H1 (cell line): ENCODE measurements around the gene SLIT3. TPM values are rescaled to one million over a fixed set of nuclear protein-coding genes. Genes with fewer than 3 reads are reported as not detected.

Experiments used
- CTCF ChIA-PET: fragments of 300-600 bp; sonication (Branson Sonifier 250); formaldehyde crosslinking; loops from one replicate; lab custom pipeline; 2021; ENCODE audit not compliant: partially characterized antibody; lab: Charles Lee
- POLR2A ChIA-PET: fragments of 300-600 bp; sonication (Branson Sonifier 250); formaldehyde crosslinking; loops from one replicate; lab custom pipeline; 2021; ENCODE audit warnings: inconsistent platforms; ENCODE audit not compliant: partially characterized antibody; lab: Charles Lee
- DNase-seq, 2 experiments: peaks; one replicate each; pipeline versions ENCODE4 v3.0.0 to v3.0.0-alpha.2; 2010 to 2022; ENCODE audit warnings: low spot score in 2 of 2, low read depth in 1 of 2, mixed read lengths in 1 of 2
- FAIRE-seq: peaks from 2 replicates; lab custom pipeline; 2011; peaks lifted over from hg19 to GRCh38; lab: Jason Lieb, UNC
- H2AFZ ChIP-seq: 2 replicates; pipeline ENCODE4 v1.8.1; 2012; ENCODE audit warnings: low read length, inconsistent platforms
- H2AK5ac ChIP-seq: 2 replicates; pipeline ENCODE4 v1.6.1; 2013; ENCODE audit warnings: low read depth, low read length
- H2BK120ac ChIP-seq: replicated peaks from 2 replicates; pipeline ENCODE3; 2013; ENCODE audit warnings: low read depth, low read length, inconsistent platforms
- H2BK12ac ChIP-seq: 2 replicates; pipeline ENCODE4 v1.6.1; 2013; ENCODE audit warnings: low read depth, low read length
- H2BK15ac ChIP-seq: 2 replicates; pipeline ENCODE4 v1.6.1; 2013; ENCODE audit warnings: low read length
- H2BK20ac ChIP-seq: 2 replicates; pipeline ENCODE4 v1.6.1; 2013; ENCODE audit warnings: low read length
- H2BK5ac ChIP-seq: 2 replicates; pipeline ENCODE4 v1.6.1; 2013; ENCODE audit warnings: low read depth, low read length
- H3K14ac ChIP-seq: 2 replicates; pipeline ENCODE4 v1.6.1; 2013; ENCODE audit warnings: inconsistent platforms; ENCODE audit not compliant: insufficient read length
- H3K18ac ChIP-seq: 2 replicates; pipeline ENCODE4 v1.6.1; 2013; ENCODE audit warnings: low read length; ENCODE audit errors: extremely low read depth
- H3K23ac ChIP-seq: 2 replicates; pipeline ENCODE4 v1.6.1; 2013; ENCODE audit warnings: inconsistent platforms; ENCODE audit not compliant: insufficient read length
- H3K23me2 ChIP-seq: 2 replicates; pipeline ENCODE4 v1.6.1; 2013; ENCODE audit warnings: low read depth, low read length
- H3K27ac ChIP-seq: 2 replicates; pipeline ENCODE4 v1.6.1; 2011; ENCODE audit warnings: low read depth, low read length, inconsistent platforms
- H3K27me3 ChIP-seq, 4 experiments: replicated peaks in 1 of 4; 1 replicate in 1 of 4; 2 replicates in 3 of 4; pipeline versions ENCODE4 v1.6.1 to v1.8.1; 2011 to 2013; ENCODE audit warnings: low read length in 3 of 4, mild to moderate bottlenecking in 3 of 4, inconsistent platforms in 2 of 4, mixed read lengths in 2 of 4, moderate library complexity in 1 of 4; ENCODE audit not compliant: control insufficient read depth in 3 of 4, insufficient read depth in 3 of 4; ENCODE audit errors: extremely low read depth in 1 of 4
- H3K36me3 ChIP-seq, 4 experiments: 2 replicates each; pipeline versions ENCODE4 v1.6.1 to v1.8.1; 2011 to 2013; ENCODE audit warnings: mild to moderate bottlenecking in 4 of 4, low read length in 3 of 4, moderate library complexity in 2 of 4, control low read depth in 1 of 4, inconsistent platforms in 1 of 4; ENCODE audit not compliant: insufficient read depth in 4 of 4, control insufficient read depth in 2 of 4
- H3K4ac ChIP-seq: replicated peaks from 2 replicates; pipeline ENCODE3; 2013; ENCODE audit warnings: low read length, low read depth, mixed read lengths, inconsistent platforms; ENCODE audit not compliant: insufficient read length
- H3K4me1 ChIP-seq, 4 experiments: replicated peaks in 1 of 4; 1 replicate in 1 of 4; 2 replicates in 3 of 4; pipeline versions ENCODE4 v1.6.1 to v1.8.1; 2011 to 2013; ENCODE audit warnings: low read length in 3 of 4, inconsistent platforms in 2 of 4, mixed read lengths in 1 of 4; ENCODE audit not compliant: insufficient read depth in 4 of 4, control insufficient read depth in 3 of 4
- H3K4me2 ChIP-seq, 2 experiments: 2 replicates each; pipeline versions ENCODE4 v1.6.1 to v1.8.1; 2011 to 2013; ENCODE audit warnings: low read depth in 2 of 2, low read length in 2 of 2, control low read depth in 1 of 2, inconsistent platforms in 1 of 2, mild to moderate bottlenecking in 1 of 2; ENCODE audit not compliant: insufficient read depth in 1 of 2
- H3K4me3 ChIP-seq, 4 experiments: fragments of 200-600, 300-600 bp in 1 of 4; sonication (generic), shearing (Covaris generic), sonication (Bioruptor Twin) in 1 of 4; 2 replicates each; pipeline versions ENCODE4 v1.5.1 to v1.8.1; 2011 to 2016; ENCODE audit warnings: low read length in 4 of 4, low read depth in 3 of 4, control low read depth in 2 of 4, inconsistent platforms in 2 of 4, mild to moderate bottlenecking in 2 of 4, mixed read lengths in 1 of 4, moderate library complexity in 1 of 4; ENCODE audit not compliant: insufficient read depth in 2 of 4; ENCODE audit errors: extremely low read depth in 1 of 4
- H3K56ac ChIP-seq: replicated peaks from 2 replicates; pipeline ENCODE3; 2013; ENCODE audit warnings: low read depth, mild to moderate bottlenecking, mixed read lengths, low read length, inconsistent platforms; ENCODE audit not compliant: insufficient read length
- H3K79me1 ChIP-seq: 2 replicates; pipeline ENCODE4 v1.6.1; 2013; ENCODE audit warnings: low read depth, low read length, control low read depth
- H3K79me2 ChIP-seq, 2 experiments: 2 replicates each; pipeline versions ENCODE4 v1.6.1 to v1.8.1; 2012 to 2013; ENCODE audit warnings: low read length in 2 of 2, mild to moderate bottlenecking in 2 of 2, inconsistent platforms in 1 of 2; ENCODE audit not compliant: insufficient read depth in 2 of 2, control insufficient read depth in 1 of 2
- H3K9ac ChIP-seq, 4 experiments: replicated peaks in 1 of 4; 1 replicate in 1 of 4; 2 replicates in 3 of 4; pipeline versions ENCODE4 v1.6.1 to v1.8.1; 2011 to 2013; ENCODE audit warnings: low read depth in 3 of 4, low read length in 3 of 4, control low read depth in 2 of 4, mild to moderate bottlenecking in 2 of 4, moderate library complexity in 2 of 4, inconsistent platforms in 1 of 4; ENCODE audit errors: extremely low read depth in 1 of 4
- H3K9me3 ChIP-seq, 2 experiments: 2 replicates each; pipeline versions ENCODE4 v1.6.1 to v1.8.1; 2012 to 2013; ENCODE audit warnings: mild to moderate bottlenecking in 2 of 2, moderate library complexity in 2 of 2, control low read depth in 1 of 2, inconsistent platforms in 1 of 2, low read depth in 1 of 2, low read length in 1 of 2, mixed read lengths in 1 of 2; ENCODE audit not compliant: insufficient read depth in 2 of 2
- H4K20me1 ChIP-seq, 2 experiments: replicated peaks in 1 of 2; 2 replicates each; pipeline versions ENCODE3 to v1.8.1; 2011 to 2013; ENCODE audit warnings: inconsistent platforms in 2 of 2, low read length in 2 of 2, mild to moderate bottlenecking in 1 of 2; ENCODE audit not compliant: insufficient read depth in 2 of 2, control insufficient read depth in 1 of 2
- H4K5ac ChIP-seq: 2 replicates; pipeline ENCODE4 v1.6.1; 2013; ENCODE audit warnings: low read length, low read depth, mixed read lengths, inconsistent platforms; ENCODE audit not compliant: insufficient read length
- H4K8ac ChIP-seq: 2 replicates; pipeline ENCODE4 v1.8.0; 2013; ENCODE audit warnings: mild to moderate bottlenecking, moderate library complexity, low read length, inconsistent platforms; ENCODE audit not compliant: insufficient read depth; ENCODE audit errors: extremely low read depth
- H4K91ac ChIP-seq: replicated peaks from 2 replicates; pipeline ENCODE3; 2013; ENCODE audit warnings: low read length, mixed read lengths, inconsistent platforms; ENCODE audit not compliant: insufficient read length
- BACH1 ChIP-seq: IDR thresholded peaks from 2 replicates; pipeline ENCODE4 v1.6.1; 2012; ENCODE audit warnings: low read length, improper control_type of control experiment
- CREB1 ChIP-seq: IDR thresholded peaks from 2 replicates; pipeline ENCODE4 v1.6.1; 2012; ENCODE audit warnings: inconsistent platforms
- KDM1A ChIP-seq: fragments of 200-600, 300-600 bp; sonication (generic); IDR thresholded peaks from 2 replicates; pipeline ENCODE4 v1.7.1; 2016; ENCODE audit warnings: mild to moderate bottlenecking, low read length, borderline replicate concordance
- KDM5A ChIP-seq: fragments of 200-600 bp; IDR thresholded peaks from 2 replicates; pipeline ENCODE4 v1.7.1; 2012; ENCODE audit warnings: mild to moderate bottlenecking, low read length, inconsistent platforms, mixed read lengths
- NANOG ChIP-seq: IDR thresholded peaks from 2 replicates; pipeline ENCODE4 v1.6.1; 2011; ENCODE audit warnings: low read length, low read depth, mild to moderate bottlenecking, inconsistent platforms; ENCODE audit not compliant: insufficient read depth, poor library complexity, severe bottlenecking
- POU5F1 ChIP-seq: IDR thresholded peaks from 2 replicates; pipeline ENCODE4 v1.6.1; 2011; ENCODE audit warnings: low read depth, mild to moderate bottlenecking, low read length, moderate library complexity
- RFX5 ChIP-seq: IDR thresholded peaks from 2 replicates; pipeline ENCODE4 v1.6.1; 2011; ENCODE audit warnings: low read depth, low read length, improper control_type of control experiment, borderline replicate concordance
- RNF2 ChIP-seq: fragments of 200-900, 300-1000 bp; sonication (generic); IDR thresholded peaks from 2 replicates; pipeline ENCODE4 v1.7.1; 2016; ENCODE audit warnings: borderline replicate concordance, low read depth, mild to moderate bottlenecking, antibody characterized with exemption, low read length; ENCODE audit not compliant: poor library complexity, severe bottlenecking; ENCODE audit errors: missing control alignments
- SP1 ChIP-seq: IDR thresholded peaks from 2 replicates; pipeline ENCODE4 v1.6.1; 2011; ENCODE audit warnings: low read depth, low read length
- TCF12 ChIP-seq: IDR thresholded peaks from 2 replicates; pipeline ENCODE4 v1.6.1; 2011; ENCODE audit warnings: low read depth, mild to moderate bottlenecking, low read length
- WGBS, 2 experiments: shearing (Covaris generic) in 1 of 2; methylation state at CpG; one replicate each; pipeline versions ENCODE4 v1.1.6 to v1.1.7; 2013 to 2015; ENCODE audit warnings: low lambda C conversion rate in 2 of 2, mixed read lengths in 2 of 2, inconsistent platforms in 1 of 2, low coverage in 1 of 2, missing lambda C conversion rate in 1 of 2; ENCODE audit not compliant: insufficient replicate concordance in 2 of 2, insufficient coverage in 1 of 2, insufficient read length in 1 of 2; ENCODE audit errors: extremely low coverage in 1 of 2, missing lambda C conversion rate in 1 of 2; 5-methylcytosine and 5-hydroxymethylcytosine counted together
- polyA plus RNA-seq, 7 experiments: library from polyadenylated mRNA; depleted of rRNA in 3 of 7; stranded (reverse) in 5 of 7; unstranded in 2 of 7; fragments of >200 nt in 5 of 7; fragments of 200-250 nt in 2 of 7; gene quantifications; 1 replicate in 5 of 7; 2 replicates in 1 of 7; 4 replicates in 1 of 7; pipeline versions ENCODE4 v1.2.1 to v1.2.3, GENCODE V29; 2011 to 2013; ENCODE audit warnings: missing spikeins in 2 of 7, mixed read lengths in 2 of 7
- total RNA-seq: library from RNA; stranded (reverse); fragmentation: NEBNext Ultra II Directional; extraction: Animal tissue kit (Norgen Biotek cat#: 25700); gene quantifications from 2 replicates; pipeline ENCODE4 v1.2.1, GENCODE V29; 2021
- TF ChIP-seq, protein P1 (sequence below): IDR thresholded peaks from 2 replicates; pipeline ENCODE4 v1.6.1; 2011; ENCODE audit warnings: low read length, improper control_type of control experiment
- TF ChIP-seq, protein P2 (sequence below): IDR thresholded peaks from 2 replicates; pipeline ENCODE4 v1.6.1; 2012; ENCODE audit warnings: low read length, inconsistent platforms

SLIT3 gene
- total and polyA plus RNA-seq, 2 of the 8 experiments (the other 6 are each of a cell fraction or from before 2014, with no cell fraction given): 1.1 to 1.2 TPM

DNA sequence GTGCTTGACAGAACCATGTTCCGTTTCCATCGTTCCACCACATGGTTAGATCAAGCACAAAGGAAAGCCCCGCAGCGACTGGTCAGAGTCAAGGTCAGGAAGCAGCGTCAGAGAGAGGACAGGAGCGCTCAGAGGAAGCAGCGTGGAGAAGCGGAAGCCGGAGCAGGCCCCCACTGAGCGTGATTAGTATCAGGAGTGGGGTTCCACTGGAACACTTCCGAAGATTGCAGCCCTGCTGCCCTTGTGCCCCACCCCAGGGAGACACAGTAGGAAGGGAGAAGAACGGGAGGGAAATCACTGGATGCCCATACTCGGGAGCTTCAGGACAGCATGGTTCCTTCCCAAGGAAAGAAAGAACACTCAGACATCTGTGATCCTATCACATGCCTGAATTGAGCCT lies 532.8 kb downstream of the SLIT3 start:
- Histone ChIP-seq H2BK120ac (no peak overlapping the region), H3K56ac (no peak overlapping the region), H3K27ac (no peak overlapping the region), H3K14ac (no peak overlapping the region), H3K4ac (no peak overlapping the region), H3K4me3 (no peak overlapping the region), H2BK15ac (no peak overlapping the region), H3K36me3 (peaks cover 0 to 4% (median 0%) of the 10 kb centered on the region in 4 experiments; a peak in 1 of 8 replicates), H4K20me1 (no peaks in the 10 kb centered on the region), H3K9ac (no peak overlapping the region), H3K4me1 (no peaks in the 10 kb centered on the region), H3K23ac (no peak overlapping the region), H2BK5ac (no peak overlapping the region), H3K79me2 (no peaks in the 10 kb centered on the region), H3K27me3 (no peaks in the 10 kb centered on the region), H3K23me2 (no peaks in the 10 kb centered on the region), H3K9me3 (peaks cover 0 to 6% of the 10 kb centered on the region in 2 experiments; a peak in 3 of 4 replicates), H4K5ac (no peak overlapping the region), H2BK12ac (no peak overlapping the region), H2AFZ (no peak overlapping the region), H4K91ac (no peak overlapping the region), H2AK5ac (no peak overlapping the region), H3K79me1 (no peaks in the 10 kb centered on the region), H4K8ac (no peak overlapping the region), H3K18ac (no peak overlapping the region), H2BK20ac (no peak overlapping the region), H3K4me2 (no peak overlapping the region)
- DNase-seq (no peak), FAIRE-seq (no peak)
- POLR2A ChIA-PET: no interaction called here
- CTCF ChIA-PET: no interaction called here
- 84% methylated on average over 13 of the region's 13 CpGs; no CpG with 5 or more reads in 1 of the 2 experiments for WGBS, 2 experiments
- TF ChIP-seq NANOG (no peak), TCF12 (no peak), RNF2 (no peak), CREB1 (no peak), KDM1A (no peak), RFX5 (no peak), KDM5A (no peak), SP1 (no peak), POU5F1 (no peak), BACH1 (no peak)
- TF ChIP-seq, protein P1, sequence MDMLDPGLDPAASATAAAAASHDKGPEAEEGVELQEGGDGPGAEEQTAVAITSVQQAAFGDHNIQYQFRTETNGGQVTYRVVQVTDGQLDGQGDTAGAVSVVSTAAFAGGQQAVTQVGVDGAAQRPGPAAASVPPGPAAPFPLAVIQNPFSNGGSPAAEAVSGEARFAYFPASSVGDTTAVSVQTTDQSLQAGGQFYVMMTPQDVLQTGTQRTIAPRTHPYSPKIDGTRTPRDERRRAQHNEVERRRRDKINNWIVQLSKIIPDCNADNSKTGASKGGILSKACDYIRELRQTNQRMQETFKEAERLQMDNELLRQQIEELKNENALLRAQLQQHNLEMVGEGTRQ: no peak
- TF ChIP-seq, protein P2, sequence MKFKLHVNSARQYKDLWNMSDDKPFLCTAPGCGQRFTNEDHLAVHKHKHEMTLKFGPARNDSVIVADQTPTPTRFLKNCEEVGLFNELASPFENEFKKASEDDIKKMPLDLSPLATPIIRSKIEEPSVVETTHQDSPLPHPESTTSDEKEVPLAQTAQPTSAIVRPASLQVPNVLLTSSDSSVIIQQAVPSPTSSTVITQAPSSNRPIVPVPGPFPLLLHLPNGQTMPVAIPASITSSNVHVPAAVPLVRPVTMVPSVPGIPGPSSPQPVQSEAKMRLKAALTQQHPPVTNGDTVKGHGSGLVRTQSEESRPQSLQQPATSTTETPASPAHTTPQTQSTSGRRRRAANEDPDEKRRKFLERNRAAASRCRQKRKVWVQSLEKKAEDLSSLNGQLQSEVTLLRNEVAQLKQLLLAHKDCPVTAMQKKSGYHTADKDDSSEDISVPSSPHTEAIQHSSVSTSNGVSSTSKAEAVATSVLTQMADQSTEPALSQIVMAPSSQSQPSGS: no peak
